HepG2 (cell line): Measurements from ENCODE around the gene TMCO6. TPM values are rescaled to one million over a fixed set of nuclear protein-coding genes. Genes with fewer than 3 reads are reported as not detected.

ENCODE experiments used
- ARID5B ChIP-seq: IDR thresholded peaks from 2 replicates; pipeline ENCODE4 v1.4.0; 2020; ENCODE audit warnings: mild to moderate bottlenecking, missing genetic modification reagents
- ATF1 ChIP-seq: IDR thresholded peaks from 2 replicates; pipeline ENCODE4 v1.6.1; 2016; ENCODE audit warnings: mild to moderate bottlenecking, control low read depth
- HIVEP1 ChIP-seq: sonication (generic); formaldehyde crosslinking; IDR thresholded peaks from 2 replicates; pipeline ENCODE4 v1.4.0; 2020; ENCODE audit warnings: mild to moderate bottlenecking, missing genetic modification reagents
- ISL2 ChIP-seq: sonication (generic); formaldehyde crosslinking; IDR thresholded peaks from 2 replicates; pipeline ENCODE4 v1.5.0; 2020; ENCODE audit warnings: missing genetic modification reagents
- MEIS2 ChIP-seq: sonication (generic); formaldehyde crosslinking; IDR thresholded peaks from 2 replicates; pipeline ENCODE4 v1.9.0; 2021; ENCODE audit warnings: mild to moderate bottlenecking, missing genetic modification reagents
- SNAPC5 ChIP-seq: sonication (generic); formaldehyde crosslinking; IDR thresholded peaks from 2 replicates; pipeline ENCODE4 v1.8.1; 2023; ENCODE audit warnings: mild to moderate bottlenecking, missing genetic modification reagents, borderline replicate concordance
- TAF15 ChIP-seq: fragments of 200-400 bp; formaldehyde crosslinking; IDR thresholded peaks from one replicate; pipeline ENCODE4 v1.6.1; 2018; ENCODE audit warnings: mild to moderate bottlenecking, low read depth, low read length; ENCODE audit not compliant: poor library complexity, severe bottlenecking
- TSC22D2 ChIP-seq: sonication (generic); formaldehyde crosslinking; IDR thresholded peaks from 2 replicates; pipeline ENCODE4 v1.5.1; 2020; ENCODE audit warnings: missing genetic modification reagents, mild to moderate bottlenecking, borderline replicate concordance
- ZC3H13 ChIP-seq: sonication (generic); formaldehyde crosslinking; IDR thresholded peaks from 2 replicates; pipeline ENCODE4 v1.8.1; 2023; ENCODE audit warnings: mild to moderate bottlenecking, missing genetic modification reagents, moderate library complexity
- ZFP1 ChIP-seq: IDR thresholded peaks from 2 replicates; pipeline ENCODE4 v1.6.1; 2016
- ZNF20 ChIP-seq: sonication (generic); formaldehyde crosslinking; IDR thresholded peaks from 2 replicates; pipeline ENCODE4 v1.4.0; 2020; ENCODE audit warnings: mild to moderate bottlenecking, moderate library complexity, missing genetic modification reagents
- ZNF34 ChIP-seq: sonication (generic); formaldehyde crosslinking; IDR thresholded peaks from 2 replicates; pipeline ENCODE4 v1.4.0; 2020; ENCODE audit warnings: mild to moderate bottlenecking, missing genetic modification reagents, borderline replicate concordance
- ZNF503 ChIP-seq: sonication (generic); formaldehyde crosslinking; IDR thresholded peaks from 2 replicates; pipeline ENCODE4 v1.4.0; 2020; ENCODE audit warnings: missing genetic modification reagents
- ZNF564 ChIP-seq: sonication (generic); formaldehyde crosslinking; IDR thresholded peaks from 2 replicates; pipeline ENCODE4 v1.8.1; 2023; ENCODE audit warnings: mild to moderate bottlenecking, missing genetic modification reagents
- ZNF569 ChIP-seq: sonication (generic); formaldehyde crosslinking; IDR thresholded peaks from 2 replicates; pipeline ENCODE4 v1.5.0; 2020; ENCODE audit warnings: mild to moderate bottlenecking, missing genetic modification reagents, moderate library complexity, borderline replicate concordance
- ZNF572 ChIP-seq: sonication (generic); formaldehyde crosslinking; IDR thresholded peaks from 2 replicates; pipeline ENCODE4 v1.5.1; 2020; ENCODE audit warnings: mild to moderate bottlenecking, missing genetic modification reagents
- ZNF580 ChIP-seq: IDR thresholded peaks from 2 replicates; pipeline ENCODE4 v1.6.1; 2016; ENCODE audit warnings: low read depth, borderline replicate concordance
- ZNF691 ChIP-seq: sonication (generic); formaldehyde crosslinking; IDR thresholded peaks from 2 replicates; pipeline ENCODE4 v1.4.0; 2020; ENCODE audit warnings: missing genetic modification reagents, low read depth, mild to moderate bottlenecking, borderline replicate concordance
- ZNF713 ChIP-seq: sonication (generic); formaldehyde crosslinking; IDR thresholded peaks from 2 replicates; pipeline ENCODE4 v1.4.0; 2020; ENCODE audit warnings: mild to moderate bottlenecking, missing genetic modification reagents
- ZNF792 ChIP-seq: IDR thresholded peaks from 2 replicates; pipeline ENCODE4 v1.6.1; 2016
- ZSCAN12 ChIP-seq: sonication (generic); formaldehyde crosslinking; IDR thresholded peaks from 2 replicates; pipeline ENCODE4 v1.9.0; 2021; ENCODE audit warnings: mild to moderate bottlenecking, missing genetic modification reagents
- polyA plus RNA-seq, 8 experiments: library from polyadenylated mRNA; depleted of rRNA in 3 of 8; stranded (reverse) in 7 of 8; unstranded in 1 of 8; fragments of >200 nt; fragmentation: Illumina TruSeq in 4 of 8; extraction: Trizol in 4 of 8; gene quantifications; 2 replicates each; pipeline versions ENCODE4 v1.2.1 to v1.2.3, GENCODE V29; 2011 to 2016; ENCODE audit warnings: low read depth in 4 of 8, missing spikeins in 1 of 8, mixed read lengths in 1 of 8; ENCODE audit not compliant: insufficient read depth in 1 of 8
- total RNA-seq, 5 experiments: library from RNA; depleted of rRNA; stranded (reverse); fragments of >200 nt; fragmentation: Illumina TruSeq; extraction: Trizol; gene quantifications; 2 replicates each; pipeline ENCODE4 v1.2.3, GENCODE V29; 2016; ENCODE audit warnings: low read depth in 1 of 5

The TMCO6 gene
- total and polyA plus RNA-seq, 2 of the 13 experiments (the other 11 are each of a cell fraction or from before 2014, with no cell fraction given): 16.6 to 28.2 TPM

GRCh38 chr5:140639148-140639981, at the start of gene TMCO6 (continued):
- TF ChIP-seq ARID5B (peak; percentile 85), ZNF572 (CRISPR knock-in tag) (0 out of 2 replicates have a peak, but pooled peaks have one; percentile 9), ZNF569 (CRISPR knock-in tag) (no peak; the same call in 1 of the 2 replicates), MEIS2 (CRISPR knock-in tag) (peak; percentile 94), ZNF564 (CRISPR knock-in tag) (peak; percentile 89), ZNF691 (CRISPR knock-in tag) (peak; percentile 79; the same call in 1 of the 2 replicates), ZNF20 (no peak), ATF1 (0 out of 2 replicates have a peak, but pooled peaks have one; percentile 19), ZSCAN12 (CRISPR knock-in tag) (no peak), ZNF713 (CRISPR knock-in tag) (no peak), HIVEP1 (CRISPR knock-in tag) (peak; percentile 84), ZC3H13 (no peak), ZNF580 (CRISPR knock-in tag) (no peak; the same call in 1 of the 2 replicates), ZFP1 (CRISPR knock-in tag) (0 out of 2 replicates have a peak, but pooled peaks have one; percentile 45), ZNF503 (peak; percentile 34; the same call in 1 of the 2 replicates), SNAPC5 (CRISPR knock-in tag) (no peak), TSC22D2 (CRISPR knock-in tag) (peak; percentile 74; the same call in 1 of the 2 replicates), ISL2 (CRISPR knock-in tag) (peak; percentile 78; the same call in 1 of the 2 replicates), ZNF792 (CRISPR knock-in tag) (peak; percentile 51; the same call in 1 of the 2 replicates), ZNF34 (CRISPR knock-in tag) (no peak), TAF15 (peak; percentile 97)
